ENCODE results near the gene GALNT8. TPM values are rescaled to one million over a fixed set of nuclear protein-coding genes. Genes with fewer than 3 reads are reported as not detected.

The GALNT8 gene
- total and polyA plus RNA-seq, 9 of the 15 experiments (the other 6 are each of a cell fraction or from before 2014, with no cell fraction given): 0.11 to 0.23 (median 0.21) TPM; not detected in 6

DNA sequence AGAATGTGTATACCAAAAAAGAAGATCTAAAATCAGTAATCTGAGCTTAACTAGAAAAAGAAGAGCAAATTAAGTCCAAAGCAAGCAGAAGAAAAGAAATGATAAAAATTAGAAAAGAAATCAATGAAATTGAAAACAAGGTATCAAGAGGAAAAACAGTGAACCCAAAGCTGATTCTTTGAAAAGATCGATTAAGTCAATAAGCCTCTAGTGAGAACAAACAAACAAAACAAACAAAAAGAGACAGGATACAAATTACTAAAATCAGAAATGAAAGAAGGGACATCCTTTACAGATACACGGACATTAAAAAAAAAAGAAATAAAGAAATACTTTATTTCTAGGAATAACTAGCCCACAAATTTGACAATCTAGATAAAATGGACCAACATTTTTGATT is 12.9 kb upstream of the GALNT8 start:
- Histone ChIP-seq H3K27me3 (ENCODE audit: control insufficient read depth in 2 of 2, insufficient read depth in 2 of 2, low read length in 2 of 2) (peaks cover 0 to 3% of the 10 kb centered on the region in 2 experiments; a peak in 1 of 5 replicates), H3K79me2 (ENCODE audit: control insufficient read depth, insufficient read depth, low read length) (no peaks in the 10 kb centered on the region), H2AFZ (ENCODE audit: low read depth, low read length) (no peak overlapping the region), H3K27ac (ENCODE audit: extremely low read depth, low read depth, low read length) (no peak overlapping the region), H3K36me3 (ENCODE audit: control insufficient read depth, insufficient read depth, low read length) (no peaks in the 10 kb centered on the region), H3K4me1 (replicated peaks in 1 of 2; ENCODE audit: control insufficient read depth in 2 of 2, insufficient read depth in 2 of 2, low read length in 2 of 2) (no peaks in the 10 kb centered on the region), H3K9me1 (ENCODE audit: control insufficient read depth, insufficient read depth, low read length) (no peaks in the 10 kb centered on the region), H4K20me1 (replicated peaks; ENCODE audit: control insufficient read depth, insufficient read depth, low read length) (no peaks in the 10 kb centered on the region), H3K4me3 (no peak overlapping the region), H3K9me3 (replicated peaks; ENCODE audit: control insufficient read depth, insufficient read depth, low read depth, low read length) (no peaks in the 10 kb centered on the region), H3K4me2 (ENCODE audit: insufficient read depth, low read length) (no peak overlapping the region), H3K9ac (ENCODE audit: insufficient read depth in 1 of 2, low read depth in 2 of 2, low read length in 2 of 2) (no peak overlapping the region)
- intact Hi-C loops (cut with micrococcal nuclease): no loop called here
- FAIRE-seq: no peak
- BruUV-seq (replicated peaks): no TSS peak
- ATAC-seq: no peak
- CTCF ChIA-PET (ENCODE audit: low intra/inter-chr PET ratio): no interaction called here
- 17% methylated on average over 2 of the region's 2 CpGs for WGBS (ENCODE audit: insufficient coverage, low coverage, missing lambda C conversion rate)
- POLR2A ChIA-PET: no interaction called here
- no peak for TF ChIP-seq HNRNPK (IDR thresholded peaks at IDR 0.05; ENCODE audit: low read depth, low read length, poor library complexity, severe bottlenecking)
- no peak for TF ChIP-seq RBM17 (IDR thresholded peaks at IDR 0.05; ENCODE audit: borderline replicate concordance, low read depth, low read length)
- TF ChIP-seq ARID2 (IDR thresholded peaks at IDR 0.05): no peak
- TF ChIP-seq HLTF (IDR thresholded peaks at IDR 0.05): no peak
- TF ChIP-seq, protein P1, sequence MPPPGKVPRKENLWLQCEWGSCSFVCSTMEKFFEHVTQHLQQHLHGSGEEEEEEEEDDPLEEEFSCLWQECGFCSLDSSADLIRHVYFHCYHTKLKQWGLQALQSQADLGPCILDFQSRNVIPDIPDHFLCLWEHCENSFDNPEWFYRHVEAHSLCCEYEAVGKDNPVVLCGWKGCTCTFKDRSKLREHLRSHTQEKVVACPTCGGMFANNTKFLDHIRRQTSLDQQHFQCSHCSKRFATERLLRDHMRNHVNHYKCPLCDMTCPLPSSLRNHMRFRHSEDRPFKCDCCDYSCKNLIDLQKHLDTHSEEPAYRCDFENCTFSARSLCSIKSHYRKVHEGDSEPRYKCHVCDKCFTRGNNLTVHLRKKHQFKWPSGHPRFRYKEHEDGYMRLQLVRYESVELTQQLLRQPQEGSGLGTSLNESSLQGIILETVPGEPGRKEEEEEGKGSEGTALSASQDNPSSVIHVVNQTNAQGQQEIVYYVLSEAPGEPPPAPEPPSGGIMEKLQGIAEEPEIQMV (tag; conservative IDR thresholded peaks at IDR 0.05; ENCODE audit: low read depth): no peak
- no peak for TF ChIP-seq RBM34 (IDR thresholded peaks at IDR 0.05; ENCODE audit: borderline replicate concordance, insufficient read depth, low read length)
- TF ChIP-seq, protein P2, sequence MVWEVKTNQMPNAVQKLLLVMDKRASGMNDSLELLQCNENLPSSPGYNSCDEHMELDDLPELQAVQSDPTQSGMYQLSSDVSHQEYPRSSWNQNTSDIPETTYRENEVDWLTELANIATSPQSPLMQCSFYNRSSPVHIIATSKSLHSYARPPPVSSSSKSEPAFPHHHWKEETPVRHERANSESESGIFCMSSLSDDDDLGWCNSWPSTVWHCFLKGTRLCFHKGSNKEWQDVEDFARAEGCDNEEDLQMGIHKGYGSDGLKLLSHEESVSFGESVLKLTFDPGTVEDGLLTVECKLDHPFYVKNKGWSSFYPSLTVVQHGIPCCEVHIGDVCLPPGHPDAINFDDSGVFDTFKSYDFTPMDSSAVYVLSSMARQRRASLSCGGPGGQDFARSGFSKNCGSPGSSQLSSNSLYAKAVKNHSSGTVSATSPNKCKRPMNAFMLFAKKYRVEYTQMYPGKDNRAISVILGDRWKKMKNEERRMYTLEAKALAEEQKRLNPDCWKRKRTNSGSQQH (CRISPR knock-in tag; IDR thresholded peaks at IDR 0.05): no peak
- TF ChIP-seq ZBTB8A (IDR thresholded peaks at IDR 0.05; ENCODE audit: partially characterized antibody): no peak
- TF ChIP-seq E2F3 (CRISPR knock-in tag; IDR thresholded peaks at IDR 0.05): no peak
- no peak for TF ChIP-seq MTF1 (CRISPR knock-in tag; IDR thresholded peaks at IDR 0.05; ENCODE audit: borderline replicate concordance)
- no peak for TF ChIP-seq ZNF668 (CRISPR knock-in tag; IDR thresholded peaks at IDR 0.05)
- TF ChIP-seq BRF1 (IDR thresholded peaks at IDR 0.05; ENCODE audit: borderline replicate concordance, extremely low read depth, insufficient read length): no peak
- in situ Hi-C loops (cut with MboI): no loop called here
- DNase-seq (ENCODE audit: extremely low read depth in 1 of 4, low spot score in 3 of 4): no peak

Data from K562 (cell line).